GM21515 (cell line): ENCODE results near the gene ASCL4.

Experiments used
- ATAC-seq: cut with Tn5 transposase; IDR thresholded peaks from one replicate; pipeline ENCODE4 v1.9.1; 2021; ENCODE audit not compliant: unreplicated experiment

The ASCL4 gene

GRCh38 chr12:107778383-107779025 is 4.0 kb downstream of the ASCL4 start:
- no peak for ATAC-seq

GRCh38 chr12:107779077-107779831 is 4.8 kb downstream of the ASCL4 start:
- peak; percentile 71 for ATAC-seq

- no peak for ATAC-seq
Observed at GRCh38 chr12:107780298-107780697, 5.8 kb downstream of the ASCL4 start.

GRCh38 chr12:107782067-107782466 is 7.6 kb downstream of the ASCL4 start:
- ATAC-seq: no peak

GRCh38 chr12:107783406-107784376 is 9.2 kb downstream of the ASCL4 start:
- ATAC-seq: peak; percentile 69

GRCh38 chr12:107788281-107788680 is 13.8 kb downstream of the ASCL4 start:
- no peak for ATAC-seq

GRCh38 chr12:107788690-107789458 is 14.4 kb downstream of the ASCL4 start:
- no peak for ATAC-seq

- no peak for ATAC-seq
Observed at GRCh38 chr12:107791465-107792089, 17.1 kb downstream of the ASCL4 start.

- no peak for ATAC-seq
Observed at GRCh38 chr12:107794451-107794850, 19.9 kb downstream of the ASCL4 start.

GRCh38 chr12:107798580-107798979 is 24.1 kb downstream of the ASCL4 start:
- ATAC-seq: no peak

GRCh38 chr12:107801150-107801549 is 26.6 kb downstream of the ASCL4 start:
- no peak for ATAC-seq

GRCh38 chr12:107803092-107803491 is 28.6 kb downstream of the ASCL4 start:
- ATAC-seq: no peak

GRCh38 chr12:107805488-107806180 is 31.1 kb downstream of the ASCL4 start:
- ATAC-seq: no peak

GRCh38 chr12:107807471-107808150 is 33.1 kb downstream of the ASCL4 start:
- no peak for ATAC-seq

- no peak for ATAC-seq
Observed at GRCh38 chr12:107817250-107817649, 42.7 kb downstream of the ASCL4 start.

GRCh38 chr12:107818984-107819383 is 44.5 kb downstream of the ASCL4 start:
- no peak for ATAC-seq

GRCh38 chr12:107822356-107822755 is 47.9 kb downstream of the ASCL4 start:
- ATAC-seq: no peak
